ENCODE results near the gene HABP4.

- no peak for TF ChIP-seq CTCF (IDR thresholded peaks at IDR 0.05)
- no peak for TF ChIP-seq POLR2A (IDR thresholded peaks at IDR 0.05)
- no peak for TF ChIP-seq EP300 (IDR thresholded peaks at IDR 0.05)
Observed at GRCh38 chr9:96540106-96540505, 90.1 kb downstream of the HABP4 start.
